Measurements from ENCODE around the gene ZNF638.

Gene ZNF638

GRCh38 chr2:71332435-71332796 is 834 bp downstream of the ZNF638 start:
- no peak for DNase-seq (ENCODE audit: low read depth in 3 of 3)

GRCh38 chr2:71333619-71334018 is 2.0 kb downstream of the ZNF638 start:
- DNase-seq (ENCODE audit: low read depth in 3 of 3) = no peak

- no peak for DNase-seq (ENCODE audit: low read depth in 3 of 3)
Observed at GRCh38 chr2:71336384-71336783, 4.8 kb downstream of the ZNF638 start.

GRCh38 chr2:71336802-71337201 is 5.2 kb downstream of the ZNF638 start:
- DNase-seq (ENCODE audit: low read depth in 3 of 3) = no peak

- DNase-seq (ENCODE audit: low read depth in 3 of 3) = no peak
Observed at GRCh38 chr2:71337776-71338175, 6.2 kb downstream of the ZNF638 start.

GRCh38 chr2:71339685-71340084 is 8.1 kb downstream of the ZNF638 start:
- no peak for DNase-seq (ENCODE audit: low read depth in 3 of 3)

GRCh38 chr2:71340176-71340575 is 8.6 kb downstream of the ZNF638 start:
- no peak for DNase-seq (ENCODE audit: low read depth in 3 of 3)

- no peak for DNase-seq (ENCODE audit: low read depth in 3 of 3)
Observed at GRCh38 chr2:71341645-71342044, 10.1 kb downstream of the ZNF638 start.

- no peak for DNase-seq (ENCODE audit: low read depth in 3 of 3)
Observed at GRCh38 chr2:71346065-71346464, 14.5 kb downstream of the ZNF638 start.

- DNase-seq (ENCODE audit: low read depth in 3 of 3) = no peak
Observed at GRCh38 chr2:71347517-71347916, 15.9 kb downstream of the ZNF638 start.

GRCh38 chr2:71348302-71348701 is 16.7 kb downstream of the ZNF638 start:
- no peak for DNase-seq (ENCODE audit: low read depth in 3 of 3)

- DNase-seq (ENCODE audit: low read depth in 3 of 3) = no peak
Observed at GRCh38 chr2:71353248-71353647, 21.7 kb downstream of the ZNF638 start.

GRCh38 chr2:71358931-71359671 is 27.5 kb downstream of the ZNF638 start:
- no peak for DNase-seq (ENCODE audit: low read depth in 3 of 3)

- DNase-seq (ENCODE audit: low read depth in 3 of 3) = no peak
Observed at GRCh38 chr2:71360434-71360975, 28.9 kb downstream of the ZNF638 start.

- no peak for DNase-seq (ENCODE audit: low read depth in 3 of 3)
Observed at GRCh38 chr2:71361631-71362030, 30.0 kb downstream of the ZNF638 start.

GRCh38 chr2:71362447-71362846 is 30.9 kb downstream of the ZNF638 start:
- no peak for DNase-seq (ENCODE audit: low read depth in 3 of 3)

- DNase-seq (ENCODE audit: low read depth in 3 of 3) = no peak
Observed at GRCh38 chr2:71370015-71370414, 38.4 kb downstream of the ZNF638 start.

GRCh38 chr2:71372042-71372441 is 40.5 kb downstream of the ZNF638 start:
- DNase-seq (ENCODE audit: low read depth in 3 of 3) = no peak

GRCh38 chr2:71379086-71379485 is 47.5 kb downstream of the ZNF638 start:
- DNase-seq (ENCODE audit: low read depth in 3 of 3) = no peak

- no peak for DNase-seq (ENCODE audit: low read depth in 3 of 3)
Observed at GRCh38 chr2:71380665-71381064, 49.1 kb downstream of the ZNF638 start.

GRCh38 chr2:71385012-71385411 is 53.4 kb downstream of the ZNF638 start:
- DNase-seq (ENCODE audit: low read depth in 3 of 3) = no peak

GRCh38 chr2:71388214-71388613 is 56.6 kb downstream of the ZNF638 start:
- no peak for DNase-seq (ENCODE audit: low read depth in 3 of 3)

- DNase-seq (ENCODE audit: low read depth in 3 of 3) = no peak
Observed at GRCh38 chr2:71389384-71390072, 57.9 kb downstream of the ZNF638 start.
